Measurements from ENCODE around the gene TFG. TPM values are rescaled to one million over a fixed set of nuclear protein-coding genes. Genes with fewer than 3 reads are reported as not detected.
A peak's percentile ranks its signal among the peaks of the same experiment; 100 is the strongest.

The TFG gene
- total and polyA plus RNA-seq, 8 donors = 15.8 to 90.9 (median 53.5) TPM

DNA sequence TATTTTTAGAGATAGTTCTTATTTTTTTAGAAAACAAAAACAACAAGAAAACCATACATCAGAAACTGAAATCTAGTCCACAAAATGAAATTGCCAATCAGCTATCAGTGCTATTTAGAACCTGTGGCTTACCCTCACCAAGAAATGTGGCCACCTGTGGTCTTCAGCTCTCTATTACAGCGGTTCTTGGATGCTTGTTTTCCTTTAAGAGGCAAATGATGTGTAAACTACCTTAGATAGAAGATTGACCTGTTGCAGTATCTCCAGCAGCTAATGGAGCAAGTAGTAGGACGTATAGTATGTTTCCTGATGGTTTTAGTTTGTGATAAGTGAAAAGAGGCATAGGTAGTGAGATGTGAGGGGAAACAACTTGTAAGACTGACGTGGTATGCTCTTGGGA, 21.2 kb downstream of the TFG start:
- no peaks in the 10 kb centered on the region for H3K9me3 ChIP-seq
- H3K27me3 ChIP-seq = no peaks in the 10 kb centered on the region
- no peak overlapping the region for H3K27ac ChIP-seq
- intact Hi-C loops (cut with DNase I; ENCODE audit: low total_unique reads) = no loop called here
- H3K4me3 ChIP-seq = no peak overlapping the region
- WGBS, 5 donors = 70 to 83% (median 80%) methylated on average over 3 of the region's 3 CpGs
- DNase-seq = no peak
- H3K36me3 ChIP-seq = peaks cover 0 to 92% (median 83%) of the 10 kb centered on the region in 4 donors
- TF ChIP-seq, protein P1, sequence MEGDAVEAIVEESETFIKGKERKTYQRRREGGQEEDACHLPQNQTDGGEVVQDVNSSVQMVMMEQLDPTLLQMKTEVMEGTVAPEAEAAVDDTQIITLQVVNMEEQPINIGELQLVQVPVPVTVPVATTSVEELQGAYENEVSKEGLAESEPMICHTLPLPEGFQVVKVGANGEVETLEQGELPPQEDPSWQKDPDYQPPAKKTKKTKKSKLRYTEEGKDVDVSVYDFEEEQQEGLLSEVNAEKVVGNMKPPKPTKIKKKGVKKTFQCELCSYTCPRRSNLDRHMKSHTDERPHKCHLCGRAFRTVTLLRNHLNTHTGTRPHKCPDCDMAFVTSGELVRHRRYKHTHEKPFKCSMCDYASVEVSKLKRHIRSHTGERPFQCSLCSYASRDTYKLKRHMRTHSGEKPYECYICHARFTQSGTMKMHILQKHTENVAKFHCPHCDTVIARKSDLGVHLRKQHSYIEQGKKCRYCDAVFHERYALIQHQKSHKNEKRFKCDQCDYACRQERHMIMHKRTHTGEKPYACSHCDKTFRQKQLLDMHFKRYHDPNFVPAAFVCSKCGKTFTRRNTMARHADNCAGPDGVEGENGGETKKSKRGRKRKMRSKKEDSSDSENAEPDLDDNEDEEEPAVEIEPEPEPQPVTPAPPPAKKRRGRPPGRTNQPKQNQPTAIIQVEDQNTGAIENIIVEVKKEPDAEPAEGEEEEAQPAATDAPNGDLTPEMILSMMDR (IDR thresholded peaks at IDR 0.05) = no peak
- TF ChIP-seq POLR2AphosphoS5 (IDR thresholded peaks at IDR 0.05) (no peak), POLR2A (IDR thresholded peaks at IDR 0.05) (no peak), EP300 (IDR thresholded peaks at IDR 0.05) (no peak)
- H3K4me1 ChIP-seq = peaks cover 0 to 31% (median 12%) of the 10 kb centered on the region in 4 donors

DNA sequence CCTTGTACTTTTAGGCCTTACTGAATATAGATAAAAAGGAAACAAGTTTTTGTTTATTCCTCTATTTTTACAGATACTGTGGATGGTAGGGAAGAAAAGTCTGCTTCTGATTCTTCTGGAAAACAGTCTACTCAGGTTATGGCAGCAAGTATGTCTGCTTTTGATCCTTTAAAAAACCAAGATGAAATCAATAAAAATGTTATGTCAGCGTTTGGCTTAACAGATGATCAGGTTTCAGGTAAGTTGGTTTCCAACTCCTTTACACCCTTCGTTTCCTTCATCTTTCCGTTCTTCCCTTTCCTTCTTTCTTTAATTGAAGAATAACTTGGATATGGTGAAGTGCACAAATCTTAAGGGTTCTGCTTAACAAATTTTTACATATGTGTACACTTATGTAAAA, 23.1 kb downstream of the TFG start:
- no peak for TF ChIP-seq POLR2AphosphoS5 (IDR thresholded peaks at IDR 0.05)
- TF ChIP-seq, protein P1 (IDR thresholded peaks at IDR 0.05) = no peak
- TF ChIP-seq EP300 (IDR thresholded peaks at IDR 0.05) = no peak
- no peak for DNase-seq
- Histone ChIP-seq H3K9me3 (no peaks in the 10 kb centered on the region), H3K27ac (no peak overlapping the region), H3K4me3 (no peak overlapping the region), H3K36me3 (peaks cover 0 to 90% (median 84%) of the 10 kb centered on the region in 4 donors), H3K4me1 (peaks cover 0 to 36% (median 17%) of the 10 kb centered on the region in 4 donors), H3K27me3 (no peaks in the 10 kb centered on the region)
- WGBS, 5 donors = 85 to 94% (median 90%) methylated on average over 3 of the region's 3 CpGs
- intact Hi-C loops (cut with DNase I; ENCODE audit: low total_unique reads) = no loop called here

DNA sequence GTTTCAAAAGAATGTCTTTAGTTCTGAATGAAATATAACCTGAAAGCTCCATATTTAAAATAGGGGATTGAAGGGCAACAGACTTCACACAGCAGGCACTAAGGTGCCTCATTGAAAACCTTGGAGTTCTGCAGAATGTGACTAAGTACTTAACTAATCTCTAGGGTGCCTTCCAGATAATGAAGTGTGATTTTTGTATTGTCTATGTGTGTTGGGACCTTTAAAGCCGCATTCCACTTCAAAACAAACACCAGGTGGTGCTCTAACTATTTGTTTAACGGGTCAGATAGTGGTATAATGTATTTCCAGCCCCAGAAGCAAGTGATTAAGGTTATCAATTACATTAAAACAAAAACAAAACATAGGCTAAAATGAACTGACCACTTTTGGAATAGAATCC, 28.0 kb downstream of the TFG start:
- Histone ChIP-seq H3K4me1 (peaks cover 0 to 43% (median 15%) of the 10 kb centered on the region in 4 donors), H3K27me3 (no peaks in the 10 kb centered on the region), H3K27ac (no peak overlapping the region), H3K9me3 (no peaks in the 10 kb centered on the region), H3K36me3 (peaks cover 21 to 94% (median 88%) of the 10 kb centered on the region in 4 donors), H3K4me3 (no peak overlapping the region)
- peak in 1 of 2 donors; percentile 52 for DNase-seq
- 14 to 31% (median 20%) methylated on average over 2 of the region's 2 CpGs for WGBS, 5 donors
- no peak for TF ChIP-seq POLR2AphosphoS5 (IDR thresholded peaks at IDR 0.05)
- no peak for TF ChIP-seq POLR2A (IDR thresholded peaks at IDR 0.05)
- TF ChIP-seq, protein P1 (IDR thresholded peaks at IDR 0.05) = peak in 2 of 7 experiments; percentile 8 to 10
- intact Hi-C loops (cut with DNase I; ENCODE audit: low total_unique reads) = no loop called here

DNA sequence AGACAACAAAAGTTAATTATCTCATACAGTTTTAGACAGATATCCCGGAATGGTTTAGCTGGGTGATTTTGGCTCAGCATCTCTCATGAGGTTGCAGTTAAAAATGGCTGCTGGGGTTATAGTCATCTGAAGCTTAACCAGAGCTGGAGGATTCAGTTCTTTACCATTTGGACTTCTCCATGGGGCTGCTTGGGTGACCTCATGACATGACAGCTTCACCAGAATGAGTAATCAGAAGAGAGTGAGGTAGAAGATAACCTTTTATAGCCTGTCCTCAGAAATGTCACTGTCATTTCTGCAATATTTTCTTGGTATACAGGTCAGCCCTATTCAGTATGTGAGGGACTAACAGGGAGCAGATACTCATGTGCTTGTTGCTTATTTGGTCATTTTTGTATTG, 30.9 kb downstream of the TFG start:
- WGBS, 5 donors = 89 to 98% (median 96%) methylated on average over 1 of the region's 1 CpG
- no peak for DNase-seq
- intact Hi-C loops (cut with DNase I; ENCODE audit: low total_unique reads) = no loop called here
- no peaks in the 10 kb centered on the region for H3K9me3 ChIP-seq
- no peaks in the 10 kb centered on the region for H3K27me3 ChIP-seq
- H3K4me3 ChIP-seq = no peak overlapping the region
- H3K36me3 ChIP-seq = peaks cover 25 to 97% (median 89%) of the 10 kb centered on the region in 4 donors
- H3K27ac ChIP-seq = no peak overlapping the region
- peaks cover 0 to 27% (median 9%) of the 10 kb centered on the region in 4 donors for H3K4me1 ChIP-seq
- TF ChIP-seq POLR2A (IDR thresholded peaks at IDR 0.05) = no peak
- no peak for TF ChIP-seq EP300 (IDR thresholded peaks at IDR 0.05)
- TF ChIP-seq POLR2AphosphoS5 (IDR thresholded peaks at IDR 0.05) = no peak
- TF ChIP-seq, protein P1 (IDR thresholded peaks at IDR 0.05) = no peak

Data from stomach (tissue), 9 donors.